ENCODE results near the gene LCAT. TPM values are rescaled to one million over a fixed set of nuclear protein-coding genes. Genes with fewer than 3 reads are reported as not detected.
A peak's percentile ranks its signal among the peaks of the same experiment; 100 is the strongest.

The LCAT gene
- total RNA-seq, 4 donors from 2014 or later = 13.9 to 43.1 (median 22.0) TPM

DNA sequence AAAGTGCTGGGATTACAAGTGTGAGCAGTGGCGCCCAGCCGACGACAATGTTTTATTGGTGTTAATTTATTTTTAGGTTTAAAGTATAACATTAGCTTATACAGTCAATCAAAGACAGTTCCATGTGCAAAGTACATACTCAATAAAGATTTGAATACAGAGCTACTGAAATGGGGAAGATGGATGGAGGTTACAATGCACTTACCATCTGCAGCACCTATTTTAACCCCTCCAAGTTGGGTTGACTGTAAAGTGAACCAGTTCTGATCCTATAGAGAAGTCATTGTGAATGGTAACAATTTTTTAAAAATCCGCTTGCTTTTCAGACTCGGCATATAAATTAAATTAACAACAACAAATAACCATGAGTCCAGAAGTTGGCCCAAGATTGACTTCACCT, 51.5 kb downstream of the LCAT start:
- WGBS = 82% methylated on average over 5 of the region's 5 CpGs
- no peaks in the 10 kb centered on the region for H3K27me3 ChIP-seq
- DNase-seq (ENCODE audit: extremely low spot score) = no peak
- H3K4me3 ChIP-seq = peak overlapping the region; percentile 83 to 96 (median 94)
- no peaks in the 10 kb centered on the region for H3K9me3 ChIP-seq
- H3K36me3 ChIP-seq = no peaks in the 10 kb centered on the region
- peaks cover 38 to 48% (median 46%) of the 10 kb centered on the region in 4 donors for H3K4me1 ChIP-seq
- TF ChIP-seq, protein P1, sequence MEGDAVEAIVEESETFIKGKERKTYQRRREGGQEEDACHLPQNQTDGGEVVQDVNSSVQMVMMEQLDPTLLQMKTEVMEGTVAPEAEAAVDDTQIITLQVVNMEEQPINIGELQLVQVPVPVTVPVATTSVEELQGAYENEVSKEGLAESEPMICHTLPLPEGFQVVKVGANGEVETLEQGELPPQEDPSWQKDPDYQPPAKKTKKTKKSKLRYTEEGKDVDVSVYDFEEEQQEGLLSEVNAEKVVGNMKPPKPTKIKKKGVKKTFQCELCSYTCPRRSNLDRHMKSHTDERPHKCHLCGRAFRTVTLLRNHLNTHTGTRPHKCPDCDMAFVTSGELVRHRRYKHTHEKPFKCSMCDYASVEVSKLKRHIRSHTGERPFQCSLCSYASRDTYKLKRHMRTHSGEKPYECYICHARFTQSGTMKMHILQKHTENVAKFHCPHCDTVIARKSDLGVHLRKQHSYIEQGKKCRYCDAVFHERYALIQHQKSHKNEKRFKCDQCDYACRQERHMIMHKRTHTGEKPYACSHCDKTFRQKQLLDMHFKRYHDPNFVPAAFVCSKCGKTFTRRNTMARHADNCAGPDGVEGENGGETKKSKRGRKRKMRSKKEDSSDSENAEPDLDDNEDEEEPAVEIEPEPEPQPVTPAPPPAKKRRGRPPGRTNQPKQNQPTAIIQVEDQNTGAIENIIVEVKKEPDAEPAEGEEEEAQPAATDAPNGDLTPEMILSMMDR (IDR thresholded peaks at IDR 0.05) = no peak
- TF ChIP-seq POLR2A (IDR thresholded peaks at IDR 0.05; ENCODE audit: low read depth) = no peak
- TF ChIP-seq POLR2AphosphoS5 (IDR thresholded peaks at IDR 0.05) = no peak
- TF ChIP-seq EP300 (IDR thresholded peaks at IDR 0.05) = no peak
- intact Hi-C loops (cut with DNase I) = no loop called here
- H3K27ac ChIP-seq (replicated peaks in 1 of 4) = peak overlapping the region; percentile 95 to 99 (median 97)

Other genes with a start within 250 kb of the LCAT start
- gene GFOD2, start 224.8 kb downstream of the LCAT start, total RNA-seq = 10 to 100 TPM in 3 of 4 donors, 1 to 10 TPM in 1; 9.1 to 24.2 (median 20.8) TPM
- gene RANBP10, start 137.6 kb downstream of the LCAT start, total RNA-seq = 10 to 100 TPM in 2 of 4 donors, 1 to 10 TPM in 2; 5.8 to 12.2 (median 8.6) TPM
- gene TSNAXIP1, start 137.2 kb downstream of the LCAT start, total RNA-seq = 1 to 10 TPM in 3 of 4 donors, under 1 TPM in 1; 0.83 to 2.2 (median 1.1) TPM
- 100 to 1,000 TPM in 1 of 4 donors, 10 to 100 TPM in 3; 60.2 to 101 (median 78.3) TPM for gene THAP11, start 101.8 kb downstream of the LCAT start, total RNA-seq
- gene NUTF2, start 97.2 kb downstream of the LCAT start, total RNA-seq = 100 to 1,000 TPM; 101 to 246 (median 174) TPM
- gene CENPT, start 96.4 kb downstream of the LCAT start, total RNA-seq = 10 to 100 TPM; 30.3 to 50.7 (median 33.2) TPM
- gene EDC4, start 71.1 kb downstream of the LCAT start, total RNA-seq = 10 to 100 TPM; 49.9 to 70.9 (median 52.0) TPM
- gene NRN1L, start 59.2 kb downstream of the LCAT start, total RNA-seq = 1 to 10 TPM in 1 of 4 donors, under 1 TPM in 1, not detected in 2; 0.99 to 1.7 TPM
- gene PSKH1, start 50.9 kb downstream of the LCAT start, total RNA-seq = 10 to 100 TPM; 16.1 to 35.4 (median 26.4) TPM
- 1 to 10 TPM in 1 of 4 donors, under 1 TPM in 2, not detected in 1; 0.80 to 1.1 (median 0.99) TPM for gene CTRL, start 12.3 kb downstream of the LCAT start, total RNA-seq
- 10 to 100 TPM; 17.2 to 51.6 (median 36.1) TPM for gene PSMB10, start 7.3 kb downstream of the LCAT start, total RNA-seq
- 100 to 1,000 TPM in 1 of 4 donors, 10 to 100 TPM in 3; 65.8 to 142 (median 81.3) TPM for gene SLC12A4, start 24.5 kb upstream of the LCAT start, total RNA-seq
- gene DPEP3, start 36.4 kb upstream of the LCAT start, total RNA-seq = under 1 TPM in 1 of 4 donors, not detected in 3; 0.17 TPM
- gene DPEP2, start 55.4 kb upstream of the LCAT start, total RNA-seq = 1 to 10 TPM; 1.4 to 5.5 (median 3.7) TPM
- not detected for gene DPEP2NB, start 71.8 kb upstream of the LCAT start, total RNA-seq
- gene DDX28, start 79.1 kb upstream of the LCAT start, total RNA-seq = 10 to 100 TPM in 1 of 4 donors, 1 to 10 TPM in 3; 5.0 to 10.1 (median 8.4) TPM
- gene DUS2, start 79.2 kb upstream of the LCAT start, total RNA-seq = 10 to 100 TPM in 1 of 4 donors, 1 to 10 TPM in 3; 8.4 to 12.5 (median 9.7) TPM
- gene NFATC3, start 141.2 kb upstream of the LCAT start, total RNA-seq = 10 to 100 TPM; 44.6 to 56.8 (median 50.8) TPM

Measured in esophagus muscularis mucosa (tissue), 4 donors.